Prostate gland (tissue), 2 donors: ENCODE data around the gene ING1. TPM values are rescaled to one million over a fixed set of nuclear protein-coding genes. Genes with fewer than 3 reads are reported as not detected.
"Not testable (repeated sequence)": the region's sequence is repeated elsewhere in the genome, so short reads cannot be mapped to it uniquely, and the experiment has no call there.

Source experiments
- DNase-seq: peaks from one replicate; pipeline ENCODE4 v3.0.0-alpha.2; 2019; ENCODE audit warnings: low spot score
- H3K27ac ChIP-seq, 2 donors: fragments of 200-600 bp; sonication (generic); 2 replicates each; pipeline ENCODE4 v1.5.1; 2017 to 2019
- H3K27me3 ChIP-seq: fragments of 200-600 bp; sonication (generic); replicated peaks from 2 replicates; pipeline ENCODE4 v1.5.1; 2019; ENCODE audit not compliant: insufficient read depth
- H3K36me3 ChIP-seq, 2 donors: fragments of 200-600 bp; sonication (generic); 1 replicate in 1 of 2; 2 replicates in 1 of 2; pipeline versions ENCODE4 v1.5.1 to v1.8.1; 2017 to 2019
- H3K4me1 ChIP-seq: fragments of 200-600 bp; sonication (generic); replicated peaks from 2 replicates; pipeline ENCODE4 v1.5.1; 2019
- H3K4me3 ChIP-seq, 2 donors: fragments of 200-600 bp; sonication (generic); 2 replicates each; pipeline ENCODE4 v1.5.1; 2017 to 2019
- H3K9me3 ChIP-seq: fragments of 200-600 bp; sonication (generic); 2 replicates; pipeline ENCODE4 v1.5.1; 2017
- POLR2A ChIP-seq: fragments of 450-650 bp; IDR thresholded peaks from one replicate; pipeline ENCODE4 v1.6.1; 2016; ENCODE audit warnings: antibody characterized with exemption, mild to moderate bottlenecking
- POLR2AphosphoS5 ChIP-seq: sonication (generic); formaldehyde crosslinking; IDR thresholded peaks from one replicate; pipeline ENCODE4 v1.6.1; 2017; ENCODE audit warnings: antibody characterized with exemption
- WGBS: methylation state at CpG from one replicate; pipeline ENCODE4 v1.1.5; 2018; 5-methylcytosine and 5-hydroxymethylcytosine counted together
- intact Hi-C: fragments of 100-400 bp; cut with DNase I; formaldehyde crosslinking; loops from one replicate; pipeline ENCODE4 v1.14.2; 2022
- total RNA-seq, 2 donors: library from RNA; depleted of rRNA; stranded (reverse); fragments of >200 nt; gene quantifications; one replicate each; pipeline ENCODE4 v1.1.0, GENCODE V29; 2016
- TF ChIP-seq, protein P1 (sequence below), 4 experiments: fragments of 200-600 bp in 2 of 4; fragments of 450-650 bp in 2 of 4; sonication (generic) in 2 of 4; IDR thresholded peaks; 1 replicate in 3 of 4; 2 replicates in 1 of 4; pipeline ENCODE4 v1.5.1; 2016 to 2019; ENCODE audit warnings: antibody characterized with exemption in 4 of 4, mild to moderate bottlenecking in 2 of 4, moderate library complexity in 2 of 4

ING1 gene
- total RNA-seq, 2 donors from 2014 or later, result 19.1 to 38.3 TPM

- no peaks in the 10 kb centered on the region for H3K27me3 ChIP-seq
- 40% methylated on average over 8 of the region's 8 CpGs for WGBS
- no peaks in the 10 kb centered on the region for H3K4me1 ChIP-seq
- H3K36me3 ChIP-seq, result no peaks in the 10 kb centered on the region
- TF ChIP-seq, protein P1, sequence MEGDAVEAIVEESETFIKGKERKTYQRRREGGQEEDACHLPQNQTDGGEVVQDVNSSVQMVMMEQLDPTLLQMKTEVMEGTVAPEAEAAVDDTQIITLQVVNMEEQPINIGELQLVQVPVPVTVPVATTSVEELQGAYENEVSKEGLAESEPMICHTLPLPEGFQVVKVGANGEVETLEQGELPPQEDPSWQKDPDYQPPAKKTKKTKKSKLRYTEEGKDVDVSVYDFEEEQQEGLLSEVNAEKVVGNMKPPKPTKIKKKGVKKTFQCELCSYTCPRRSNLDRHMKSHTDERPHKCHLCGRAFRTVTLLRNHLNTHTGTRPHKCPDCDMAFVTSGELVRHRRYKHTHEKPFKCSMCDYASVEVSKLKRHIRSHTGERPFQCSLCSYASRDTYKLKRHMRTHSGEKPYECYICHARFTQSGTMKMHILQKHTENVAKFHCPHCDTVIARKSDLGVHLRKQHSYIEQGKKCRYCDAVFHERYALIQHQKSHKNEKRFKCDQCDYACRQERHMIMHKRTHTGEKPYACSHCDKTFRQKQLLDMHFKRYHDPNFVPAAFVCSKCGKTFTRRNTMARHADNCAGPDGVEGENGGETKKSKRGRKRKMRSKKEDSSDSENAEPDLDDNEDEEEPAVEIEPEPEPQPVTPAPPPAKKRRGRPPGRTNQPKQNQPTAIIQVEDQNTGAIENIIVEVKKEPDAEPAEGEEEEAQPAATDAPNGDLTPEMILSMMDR (IDR thresholded peaks at IDR 0.05), result no peak
- no peak for TF ChIP-seq POLR2A
- TF ChIP-seq POLR2AphosphoS5, result no peak
- intact Hi-C loops, result no loop called here
- no peak overlapping the region for H3K27ac ChIP-seq
- H3K9me3 ChIP-seq, result no peaks in the 10 kb centered on the region
- DNase-seq, result no peak
- H3K4me3 ChIP-seq, result no peak overlapping the region
Measured at GRCh38 chr13:110723598-110723997, 10.1 kb downstream of the ING1 start.

DNA sequence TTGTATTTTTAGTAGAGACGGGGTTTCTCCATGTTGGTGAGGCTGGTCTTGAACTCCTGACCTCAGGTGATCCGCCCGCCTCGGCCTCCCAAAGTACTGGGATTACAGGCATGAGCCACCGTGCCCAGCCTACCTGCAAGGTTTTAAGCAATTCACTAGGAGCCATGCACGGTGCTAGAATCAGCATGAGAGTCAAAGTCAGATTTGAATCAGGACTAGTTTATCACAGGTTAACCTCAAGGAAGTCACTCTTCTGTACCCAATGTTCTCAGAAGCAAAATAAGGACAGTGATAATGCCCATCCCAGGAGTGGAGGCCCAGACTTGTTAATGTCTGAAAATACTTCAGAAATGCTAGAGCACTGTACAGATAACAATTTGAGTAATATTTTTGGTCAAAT, 12.7 kb downstream of the ING1 start:
- H3K27ac ChIP-seq, H3K27me3 ChIP-seq, DNase-seq, H3K4me3 ChIP-seq, H3K9me3 ChIP-seq, H3K4me1 ChIP-seq, intact Hi-C loops, H3K36me3 ChIP-seq: not testable (repeated sequence)
- WGBS, result 96% methylated on average over 6 of the region's 6 CpGs

DNA sequence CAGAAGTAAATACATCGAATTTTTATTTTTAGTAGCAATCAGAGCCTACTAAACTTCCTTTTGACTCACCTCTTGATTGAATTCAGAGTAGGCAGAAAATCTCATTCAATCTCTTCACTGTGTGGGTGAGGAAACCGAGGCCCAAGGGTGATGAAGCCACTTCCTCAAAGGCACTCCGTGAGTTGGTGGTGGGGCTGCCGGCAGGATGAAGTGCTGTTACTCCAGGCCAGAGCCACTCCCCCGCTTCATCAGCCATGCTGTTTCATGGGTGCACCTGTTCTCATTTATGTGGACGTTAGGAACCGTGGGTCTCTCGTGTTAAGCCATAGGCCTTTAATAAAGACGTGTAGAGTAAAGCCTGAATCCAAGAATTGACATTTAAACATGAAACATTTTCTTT, 13.2 kb downstream of the ING1 start:
- WGBS, result 88% methylated on average over 9 of the region's 9 CpGs
- H3K27me3 ChIP-seq, result no peaks in the 10 kb centered on the region
- intact Hi-C loops, result no loop called here
- H3K4me1 ChIP-seq, result no peaks in the 10 kb centered on the region
- H3K27ac ChIP-seq, result no peak overlapping the region
- no peak for DNase-seq
- H3K4me3 ChIP-seq, result no peak overlapping the region
- H3K9me3 ChIP-seq, result no peaks in the 10 kb centered on the region
- TF ChIP-seq POLR2AphosphoS5 (no peak), POLR2A (no peak)
- TF ChIP-seq, protein P1 (IDR thresholded peaks at IDR 0.05), result no peak
- H3K36me3 ChIP-seq, result no peaks in the 10 kb centered on the region

GRCh38 chr13:110731072-110731471, 17.6 kb downstream of the ING1 start:
- 97% methylated on average over 3 of the region's 3 CpGs for WGBS
- H3K27ac ChIP-seq, result no peak overlapping the region
- H3K27me3 ChIP-seq, result no peaks in the 10 kb centered on the region
- intact Hi-C loops, result no loop called here
- no peaks in the 10 kb centered on the region for H3K36me3 ChIP-seq
- H3K9me3 ChIP-seq, result no peaks in the 10 kb centered on the region
- H3K4me1 ChIP-seq, result no peaks in the 10 kb centered on the region
- no peak for DNase-seq
- no peak for TF ChIP-seq POLR2A
- TF ChIP-seq, protein P1 (IDR thresholded peaks at IDR 0.05), result no peak
- TF ChIP-seq POLR2AphosphoS5, result no peak
- no peak overlapping the region for H3K4me3 ChIP-seq

DNA sequence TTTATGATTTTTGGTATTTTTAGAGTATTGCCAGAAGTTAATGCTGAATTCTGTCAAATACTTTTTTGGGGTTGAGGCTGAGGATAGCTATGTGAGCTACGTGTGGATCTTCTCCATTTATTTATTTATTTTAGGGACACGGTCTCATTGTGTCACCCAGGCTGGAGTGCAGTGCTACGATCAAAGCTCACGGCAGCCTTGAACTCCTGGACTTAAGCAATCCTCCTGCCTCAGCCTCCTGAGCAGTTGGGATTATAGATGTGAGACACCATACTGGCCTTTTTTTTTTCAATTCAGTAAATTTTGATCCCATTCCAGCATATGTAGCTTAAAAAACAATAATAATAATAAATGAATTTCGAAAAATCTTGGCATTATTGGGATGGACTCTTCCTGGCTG, 21.1 kb downstream of the ING1 start:
- TF ChIP-seq, protein P1 (IDR thresholded peaks at IDR 0.05), result no peak
- TF ChIP-seq POLR2A, result no peak
- no peak overlapping the region for H3K4me3 ChIP-seq
- H3K27me3 ChIP-seq, result no peaks in the 10 kb centered on the region
- H3K9me3 ChIP-seq, result no peaks in the 10 kb centered on the region
- WGBS, result 87% methylated on average over 5 of the region's 5 CpGs
- no peak for DNase-seq
- intact Hi-C loops, result no loop called here
- H3K27ac ChIP-seq, result no peak overlapping the region
- H3K4me1 ChIP-seq, result no peaks in the 10 kb centered on the region
- H3K36me3 ChIP-seq, result no peaks in the 10 kb centered on the region
